Gastroesophageal sphincter (tissue), 4 donors: ENCODE results near the gene LDB2. TPM values are rescaled to one million over a fixed set of nuclear protein-coding genes. Genes with fewer than 3 reads are reported as not detected.

Experiments used
- ATAC-seq: fragments of 150-250 bp; one replicate; pipeline ENCODE4 v1.9.1; 2016; ENCODE audit warnings: mild to moderate bottlenecking, moderate library complexity
- H3K27ac ChIP-seq, 4 donors: fragments of 200-600 bp; sonication (generic) in 3 of 4; 1 replicate in 3 of 4; 2 replicates in 1 of 4; pipeline ENCODE4 v1.5.1; 2016 to 2019
- H3K27me3 ChIP-seq: fragments of 200-600 bp; sonication (generic); one replicate; pipeline ENCODE4 v1.5.1; 2019
- H3K36me3 ChIP-seq, 2 donors: fragments of 200-600 bp; sonication (generic); one replicate each; pipeline ENCODE4 v1.5.1; 2019; ENCODE audit warnings: control low read depth in 1 of 2
- H3K4me1 ChIP-seq, 3 donors: fragments of 200-600 bp; sonication (generic); 1 replicate in 2 of 3; 2 replicates in 1 of 3; pipeline ENCODE4 v1.5.1; 2016 to 2019; ENCODE audit warnings: control low read depth in 2 of 3
- H3K4me3 ChIP-seq, 2 donors: fragments of 200-600 bp; sonication (generic); one replicate each; pipeline ENCODE4 v1.5.1; 2019; ENCODE audit warnings: mild to moderate bottlenecking in 1 of 2, moderate library complexity in 1 of 2
- H3K9me3 ChIP-seq, 3 donors: fragments of 200-600 bp; sonication (generic); one replicate each; pipeline ENCODE4 v1.5.1; 2017 to 2019; ENCODE audit warnings: control low read depth in 2 of 3
- EP300 ChIP-seq: sonication (generic); formaldehyde crosslinking; IDR thresholded peaks from one replicate; pipeline ENCODE4 v1.6.1; 2017; ENCODE audit warnings: antibody characterized with exemption, mild to moderate bottlenecking
- POLR2A ChIP-seq, 2 donors: fragments of 450-650 bp; IDR thresholded peaks; one replicate each; pipeline ENCODE4 v1.6.1; 2017; ENCODE audit warnings: antibody characterized with exemption in 2 of 2, mild to moderate bottlenecking in 2 of 2, moderate library complexity in 1 of 2
- POLR2AphosphoS5 ChIP-seq: sonication (generic); formaldehyde crosslinking; IDR thresholded peaks from one replicate; pipeline ENCODE4 v1.6.1; 2017; ENCODE audit warnings: antibody characterized with exemption
- WGBS, 2 donors: methylation state at CpG; one replicate each; pipeline ENCODE4 v1.1.5; 2018; ENCODE audit warnings: low coverage in 1 of 2; 5-methylcytosine and 5-hydroxymethylcytosine counted together
- total RNA-seq, 4 donors: library from RNA; depleted of rRNA; stranded (reverse); fragments of >200 nt; gene quantifications; one replicate each; pipeline ENCODE4 v1.1.0, GENCODE V29; 2016
- TF ChIP-seq, protein P1 (sequence below), 4 experiments: fragments of 200-600 bp in 2 of 4; fragments of 450-650 bp in 2 of 4; sonication (generic) in 1 of 4; IDR thresholded peaks; one replicate each; pipeline ENCODE4 v1.5.1; 2017 to 2019; ENCODE audit warnings: antibody characterized with exemption in 4 of 4, mild to moderate bottlenecking in 2 of 4, moderate library complexity in 2 of 4

The LDB2 gene
- total RNA-seq, 4 donors from 2014 or later, result 23.6 to 29.6 (median 28.3) TPM

GRCh38 chr4:16580514-16580913 lies 317.9 kb downstream of the LDB2 start:
- no peaks in the 10 kb centered on the region for H3K27me3 ChIP-seq
- H3K36me3 ChIP-seq, result no peaks in the 10 kb centered on the region
- no peak overlapping the region for H3K4me3 ChIP-seq
- H3K27ac ChIP-seq, result no peak overlapping the region
- no peaks in the 10 kb centered on the region for H3K4me1 ChIP-seq
- TF ChIP-seq, protein P1, sequence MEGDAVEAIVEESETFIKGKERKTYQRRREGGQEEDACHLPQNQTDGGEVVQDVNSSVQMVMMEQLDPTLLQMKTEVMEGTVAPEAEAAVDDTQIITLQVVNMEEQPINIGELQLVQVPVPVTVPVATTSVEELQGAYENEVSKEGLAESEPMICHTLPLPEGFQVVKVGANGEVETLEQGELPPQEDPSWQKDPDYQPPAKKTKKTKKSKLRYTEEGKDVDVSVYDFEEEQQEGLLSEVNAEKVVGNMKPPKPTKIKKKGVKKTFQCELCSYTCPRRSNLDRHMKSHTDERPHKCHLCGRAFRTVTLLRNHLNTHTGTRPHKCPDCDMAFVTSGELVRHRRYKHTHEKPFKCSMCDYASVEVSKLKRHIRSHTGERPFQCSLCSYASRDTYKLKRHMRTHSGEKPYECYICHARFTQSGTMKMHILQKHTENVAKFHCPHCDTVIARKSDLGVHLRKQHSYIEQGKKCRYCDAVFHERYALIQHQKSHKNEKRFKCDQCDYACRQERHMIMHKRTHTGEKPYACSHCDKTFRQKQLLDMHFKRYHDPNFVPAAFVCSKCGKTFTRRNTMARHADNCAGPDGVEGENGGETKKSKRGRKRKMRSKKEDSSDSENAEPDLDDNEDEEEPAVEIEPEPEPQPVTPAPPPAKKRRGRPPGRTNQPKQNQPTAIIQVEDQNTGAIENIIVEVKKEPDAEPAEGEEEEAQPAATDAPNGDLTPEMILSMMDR (IDR thresholded peaks at IDR 0.05), result no peak
- no peak for TF ChIP-seq POLR2A (IDR thresholded peaks at IDR 0.05)
- TF ChIP-seq EP300, result no peak
- ATAC-seq, result no peak
- no peaks in the 10 kb centered on the region for H3K9me3 ChIP-seq

- H3K36me3 ChIP-seq, result no peaks in the 10 kb centered on the region
- no peaks in the 10 kb centered on the region for H3K4me1 ChIP-seq
- H3K4me3 ChIP-seq, result no peak overlapping the region
- no peaks in the 10 kb centered on the region for H3K9me3 ChIP-seq
- 30 to 79% methylated on average over 2 to 3 of the region's 3 CpGs for WGBS, 2 donors
- no peaks in the 10 kb centered on the region for H3K27me3 ChIP-seq
- TF ChIP-seq POLR2A (IDR thresholded peaks at IDR 0.05) (no peak), EP300 (no peak), POLR2AphosphoS5 (no peak)
- TF ChIP-seq, protein P1 (IDR thresholded peaks at IDR 0.05), result no peak
- no peak overlapping the region for H3K27ac ChIP-seq
- no peak for ATAC-seq
Measured at GRCh38 chr4:16579866-16580265, 318.6 kb downstream of the LDB2 start.

DNA sequence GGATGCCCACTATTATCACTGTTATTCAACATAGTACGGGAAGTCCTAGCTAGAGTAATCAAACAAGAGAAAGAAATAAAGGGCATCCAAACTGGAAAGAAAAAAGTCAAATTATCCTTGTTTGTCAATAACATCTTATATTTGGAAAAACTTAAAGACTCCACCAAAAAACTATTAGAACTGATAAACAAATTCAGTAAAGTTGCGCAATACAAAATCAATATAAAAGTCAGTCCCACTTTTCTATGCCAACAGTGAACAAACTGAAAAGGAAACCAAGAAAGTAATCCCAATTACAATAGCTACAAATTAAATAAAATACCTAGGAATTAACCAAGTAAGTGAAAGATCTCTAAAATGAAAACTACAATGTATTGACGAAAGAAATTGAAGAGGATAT lies 321.3 kb downstream of the LDB2 start:
- no peak for ATAC-seq
- H3K4me1 ChIP-seq, result peaks cover 0 to 17% (median 0%) of the 10 kb centered on the region in 3 donors
- no peak overlapping the region for H3K4me3 ChIP-seq
- WGBS, 2 donors, result 91 to 92% methylated on average over 1 to 3 of the region's 3 CpGs
- no peak overlapping the region for H3K27ac ChIP-seq
- no peak for TF ChIP-seq POLR2AphosphoS5
- TF ChIP-seq EP300, result no peak
- TF ChIP-seq, protein P1 (IDR thresholded peaks at IDR 0.05), result no peak
- no peak for TF ChIP-seq POLR2A (IDR thresholded peaks at IDR 0.05)
- no peaks in the 10 kb centered on the region for H3K36me3 ChIP-seq
- H3K27me3 ChIP-seq, result no peaks in the 10 kb centered on the region
- no peaks in the 10 kb centered on the region for H3K9me3 ChIP-seq

DNA sequence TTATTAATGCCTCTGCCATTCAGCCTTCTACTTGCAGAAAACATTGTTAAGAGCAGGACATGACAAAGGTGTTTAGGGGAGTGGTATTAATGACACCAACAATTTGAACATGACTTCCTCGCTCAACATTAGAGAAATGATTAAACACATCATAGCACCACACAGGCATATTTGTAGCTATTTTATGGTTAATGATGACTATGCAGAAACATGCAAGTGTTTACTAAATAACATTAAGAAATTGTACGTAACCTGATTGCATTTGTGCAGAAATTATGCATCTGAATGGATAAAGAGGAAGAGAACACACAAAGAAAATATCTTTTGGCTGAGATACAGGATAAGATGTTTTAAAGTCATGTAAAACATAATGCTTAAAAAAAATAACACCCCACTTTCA lies 323.5 kb downstream of the LDB2 start:
- Histone ChIP-seq H3K36me3 (no peaks in the 10 kb centered on the region), H3K27ac (no peak overlapping the region), H3K27me3 (no peaks in the 10 kb centered on the region), H3K9me3 (no peaks in the 10 kb centered on the region), H3K4me1 (peaks cover 0 to 17% (median 0%) of the 10 kb centered on the region in 3 donors), H3K4me3 (no peak overlapping the region)
- no peak for ATAC-seq
- TF ChIP-seq, protein P1 (IDR thresholded peaks at IDR 0.05), result no peak
- TF ChIP-seq EP300, result no peak
- TF ChIP-seq POLR2A (IDR thresholded peaks at IDR 0.05), result no peak
- TF ChIP-seq POLR2AphosphoS5, result no peak
- WGBS, 2 donors, result 93 to 100% methylated on average over 2 of the region's 2 CpGs

GRCh38 chr4:16573739-16574138 lies 324.7 kb downstream of the LDB2 start:
- no peak overlapping the region for H3K4me3 ChIP-seq
- WGBS, 2 donors, result 0 to 20% methylated on average over 4 to 5 of the region's 5 CpGs
- no peaks in the 10 kb centered on the region for H3K9me3 ChIP-seq
- no peaks in the 10 kb centered on the region for H3K27me3 ChIP-seq
- ATAC-seq, result peak; percentile 66
- H3K4me1 ChIP-seq, result peaks cover 0 to 17% (median 0%) of the 10 kb centered on the region in 3 donors
- TF ChIP-seq POLR2A (IDR thresholded peaks at IDR 0.05), result no peak
- TF ChIP-seq POLR2AphosphoS5, result no peak
- TF ChIP-seq EP300, result no peak
- TF ChIP-seq, protein P1 (IDR thresholded peaks at IDR 0.05), result no peak
- peak overlapping the region in 1 of 4 donors; percentile 14 for H3K27ac ChIP-seq
- H3K36me3 ChIP-seq, result no peaks in the 10 kb centered on the region
